ENCODE measurements around the gene ALOX12B. TPM values are rescaled to one million over a fixed set of nuclear protein-coding genes. Genes with fewer than 3 reads are reported as not detected.

ALOX12B gene
- total and polyA plus RNA-seq, 2 of the 8 experiments (the other 6 are each of a cell fraction or from before 2014, with no cell fraction given): 0.86 TPM; not detected in 1

GRCh38 chr17:8060274-8060673 lies 27.2 kb downstream of the ALOX12B start (continued):
- TF ChIP-seq CREB1 (IDR thresholded peaks at IDR 0.05) (no peak), RAD21 (IDR thresholded peaks at IDR 0.05 in 1 of 2, conservative IDR thresholded peaks at IDR 0.05 in 1 of 2; ENCODE audit: low read depth in 2 of 2, low read length in 2 of 2) (peak; percentile 91 to 94), BCL11A (IDR thresholded peaks at IDR 0.05; ENCODE audit: low read depth in 2 of 2, low read length in 2 of 2) (no peak), POLR2A (IDR thresholded peaks at IDR 0.05; ENCODE audit: control extremely low read depth in 1 of 2, low read depth in 2 of 2, low read length in 2 of 2) (no peak), YY1 (IDR thresholded peaks at IDR 0.05; ENCODE audit: low read depth, low read length) (peak; percentile 92), SAP30 (IDR thresholded peaks at IDR 0.05; ENCODE audit: insufficient read depth, insufficient replicate concordance, low read length) (no peak), JUN (IDR thresholded peaks at IDR 0.05; ENCODE audit: low read depth, low read length) (no peak), RFX5 (IDR thresholded peaks at IDR 0.05; ENCODE audit: borderline replicate concordance, low read depth, low read length) (no peak), RXRA (IDR thresholded peaks at IDR 0.05; ENCODE audit: insufficient read depth, low read depth, low read length) (no peak), MAX (IDR thresholded peaks at IDR 0.05) (no peak), EGR1 (IDR thresholded peaks at IDR 0.05; ENCODE audit: borderline replicate concordance, low read depth, low read length) (no peak), SP1 (IDR thresholded peaks at IDR 0.05; ENCODE audit: low read depth, low read length) (no peak), POLR2AphosphoS5 (IDR thresholded peaks at IDR 0.05; ENCODE audit: low read depth, low read length) (no peak), CBX5 (IDR thresholded peaks at IDR 0.05; ENCODE audit: low read depth, low read length) (no peak), SRF (IDR thresholded peaks at IDR 0.05; ENCODE audit: low read depth, low read length) (no peak)
